Tibial nerve (tissue), 4 donors: ENCODE measurements around the gene BEND4. TPM values are rescaled to one million over a fixed set of nuclear protein-coding genes. Genes with fewer than 3 reads are reported as not detected.

Experiments
- DNase-seq, 2 donors: peaks; one replicate each; pipeline ENCODE4 v3.0.0-alpha.2; 2019; ENCODE audit warnings: low spot score in 2 of 2
- H3K27ac ChIP-seq, 4 donors: fragments of 200-600 bp; sonication (generic) in 3 of 4; one replicate each; pipeline ENCODE4 v1.5.1; 2017 to 2019; ENCODE audit warnings: mild to moderate bottlenecking in 1 of 4
- H3K27me3 ChIP-seq, 2 donors: fragments of 200-600 bp; sonication (generic) in 1 of 2; one replicate each; pipeline versions ENCODE4 v1.5.1 to v1.6.0; 2017 to 2019
- H3K36me3 ChIP-seq, 3 donors: fragments of 200-600 bp; sonication (generic); one replicate each; pipeline ENCODE4 v1.5.1; 2018 to 2019
- H3K4me1 ChIP-seq, 4 donors: fragments of 200-600 bp; sonication (generic) in 3 of 4; one replicate each; pipeline ENCODE4 v1.5.1; 2017 to 2019
- H3K4me3 ChIP-seq, 4 donors: fragments of 200-600 bp; sonication (generic) in 3 of 4; one replicate each; pipeline ENCODE4 v1.5.1; 2017 to 2019; ENCODE audit warnings: mild to moderate bottlenecking in 1 of 4, moderate library complexity in 1 of 4
- H3K9me3 ChIP-seq, 4 donors: fragments of 200-600 bp; sonication (generic) in 3 of 4; one replicate each; pipeline ENCODE4 v1.5.1; 2017 to 2019
- CTCF ChIP-seq, 5 experiments: fragments of 200-600 bp in 3 of 5; fragments of 450-650 bp in 2 of 5; sonication (generic) in 3 of 5; IDR thresholded peaks; one replicate each; pipeline ENCODE4 v1.5.1; 2016 to 2019; ENCODE audit warnings: antibody characterized with exemption in 5 of 5, mild to moderate bottlenecking in 3 of 5, moderate library complexity in 2 of 5
- EP300 ChIP-seq, 2 donors: sonication (generic); formaldehyde crosslinking; IDR thresholded peaks; one replicate each; pipeline ENCODE4 v1.6.1; 2017; ENCODE audit warnings: antibody characterized with exemption in 2 of 2, mild to moderate bottlenecking in 1 of 2
- POLR2A ChIP-seq, 2 donors: fragments of 450-650 bp; IDR thresholded peaks; one replicate each; pipeline ENCODE4 v1.6.1; 2017; ENCODE audit warnings: antibody characterized with exemption in 2 of 2, mild to moderate bottlenecking in 2 of 2, moderate library complexity in 2 of 2
- WGBS, 2 donors: methylation state at CpG; one replicate each; pipeline ENCODE4 v1.1.5; 2018; 5-methylcytosine and 5-hydroxymethylcytosine counted together
- total RNA-seq, 4 donors: library from RNA; depleted of rRNA; stranded (reverse); fragments of >200 nt; gene quantifications; one replicate each; pipeline ENCODE4 v1.1.0, GENCODE V29; 2016

BEND4 gene
- total RNA-seq, 4 donors from 2014 or later, result 0.22 to 0.98 (median 0.51) TPM

GRCh38 chr4:42148425-42148824 is 4.0 kb downstream of the BEND4 start:
- no peak overlapping the region for H3K27ac ChIP-seq
- H3K4me3 ChIP-seq, result no peak overlapping the region
- WGBS, 2 donors, result 50 to 61% methylated on average over 1 of the region's 1 CpG
- H3K27me3 ChIP-seq, result peaks cover 0 to 46% of the 10 kb centered on the region in 2 donors
- no peak for DNase-seq
- no peaks in the 10 kb centered on the region for H3K36me3 ChIP-seq
- peaks cover 0 to 31% (median 2%) of the 10 kb centered on the region in 4 donors for H3K4me1 ChIP-seq
- TF ChIP-seq EP300 (IDR thresholded peaks at IDR 0.05) (no peak), CTCF (IDR thresholded peaks at IDR 0.05) (no peak)
- H3K9me3 ChIP-seq, result no peaks in the 10 kb centered on the region

- no peak for DNase-seq
- TF ChIP-seq EP300 (IDR thresholded peaks at IDR 0.05) (no peak), CTCF (IDR thresholded peaks at IDR 0.05) (no peak), POLR2A (IDR thresholded peaks at IDR 0.05) (no peak)
- Histone ChIP-seq H3K9me3 (no peaks in the 10 kb centered on the region), H3K4me3 (no peak overlapping the region), H3K27ac (no peak overlapping the region), H3K27me3 (peaks cover 0 to 8% of the 10 kb centered on the region in 2 donors), H3K36me3 (no peaks in the 10 kb centered on the region), H3K4me1 (no peaks in the 10 kb centered on the region)
- 43 to 52% methylated on average over 7 of the region's 7 CpGs for WGBS, 2 donors
These were observed 8.4 kb downstream of the BEND4 start for GRCh38 chr4:42144028-42144427.

- Histone ChIP-seq H3K27ac (no peak overlapping the region), H3K27me3 (no peaks in the 10 kb centered on the region), H3K4me1 (no peaks in the 10 kb centered on the region), H3K36me3 (no peaks in the 10 kb centered on the region), H3K9me3 (no peaks in the 10 kb centered on the region), H3K4me3 (no peak overlapping the region)
- no peak for DNase-seq
- 62 to 63% methylated on average over 4 of the region's 4 CpGs for WGBS, 2 donors
- TF ChIP-seq EP300 (IDR thresholded peaks at IDR 0.05), result no peak
- TF ChIP-seq POLR2A (IDR thresholded peaks at IDR 0.05), result no peak
- TF ChIP-seq CTCF (IDR thresholded peaks at IDR 0.05), result no peak
These were observed 9.9 kb downstream of the BEND4 start for GRCh38 chr4:42142591-42142990.

GRCh38 chr4:42136371-42136770 is 16.1 kb downstream of the BEND4 start:
- TF ChIP-seq EP300 (IDR thresholded peaks at IDR 0.05) (no peak), POLR2A (IDR thresholded peaks at IDR 0.05) (no peak), CTCF (IDR thresholded peaks at IDR 0.05) (no peak)

GRCh38 chr4:42133006-42133405 is 19.4 kb downstream of the BEND4 start:
- 59 to 79% methylated on average over 1 of the region's 1 CpG for WGBS, 2 donors
- H3K9me3 ChIP-seq, result no peaks in the 10 kb centered on the region
- no peak for DNase-seq
- H3K27ac ChIP-seq, result no peak overlapping the region
- H3K27me3 ChIP-seq, result no peaks in the 10 kb centered on the region
- no peaks in the 10 kb centered on the region for H3K36me3 ChIP-seq
- no peaks in the 10 kb centered on the region for H3K4me1 ChIP-seq
- no peak overlapping the region for H3K4me3 ChIP-seq
- no peak for TF ChIP-seq POLR2A (IDR thresholded peaks at IDR 0.05)
- TF ChIP-seq EP300 (IDR thresholded peaks at IDR 0.05), result no peak
- no peak for TF ChIP-seq CTCF (IDR thresholded peaks at IDR 0.05)

More at GRCh38 chr4:42136371-42136770, 16.1 kb downstream of the BEND4 start:
- Histone ChIP-seq H3K4me1 (no peaks in the 10 kb centered on the region), H3K36me3 (no peaks in the 10 kb centered on the region), H3K27ac (no peak overlapping the region), H3K4me3 (no peak overlapping the region), H3K9me3 (no peaks in the 10 kb centered on the region), H3K27me3 (no peaks in the 10 kb centered on the region)
- 53 to 63% methylated on average over 3 of the region's 3 CpGs for WGBS, 2 donors
- no peak for DNase-seq
